ENCODE measurements around the gene HYAL3. TPM values are rescaled to one million over a fixed set of nuclear protein-coding genes. Genes with fewer than 3 reads are reported as not detected.

The HYAL3 gene
- total RNA-seq, 2 experiments from 2014 or later, result 6.0 to 6.8 TPM

DNA sequence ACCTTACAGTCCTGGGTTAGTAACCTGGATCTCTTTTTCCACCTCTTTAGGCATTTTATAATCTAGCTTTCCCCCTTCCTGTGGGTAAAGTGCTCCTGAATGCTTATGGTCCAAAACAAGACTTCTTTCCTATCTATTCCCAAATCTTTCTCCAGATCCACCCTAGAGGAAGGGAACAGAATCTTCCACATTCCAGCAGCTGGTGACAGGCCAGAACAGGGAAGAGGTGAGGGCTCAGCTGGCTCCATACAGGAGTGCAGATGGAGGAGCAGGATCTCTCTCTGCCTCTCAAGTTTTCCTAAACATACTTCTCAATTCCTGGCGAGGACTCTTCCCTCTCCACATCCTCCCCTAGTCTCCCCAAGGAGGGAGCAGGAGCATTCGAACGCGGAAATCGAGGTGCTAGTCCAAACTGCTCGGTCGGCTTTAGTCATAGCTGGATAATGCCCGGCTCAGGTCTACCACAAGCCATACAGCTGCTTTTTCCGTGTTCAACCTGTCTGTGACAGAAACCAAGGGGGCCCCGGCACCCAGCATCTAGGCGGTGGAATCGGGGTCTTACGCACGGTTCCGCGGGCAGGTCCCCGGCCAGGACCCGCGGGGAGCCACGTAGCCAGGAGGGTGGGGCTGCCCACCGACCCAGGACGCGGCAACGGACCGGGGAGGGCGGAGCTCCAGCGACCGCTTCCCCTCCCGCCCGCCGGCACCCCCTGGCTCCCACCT, 37.4 kb upstream of the HYAL3 start:
- DNase-seq, result no peak
- H3K9me3 Mint-ChIP-seq, result no peaks in the 10 kb centered on the region
- peak overlapping the region; percentile 97 for H3K4me3 Mint-ChIP-seq
- H3K4me1 Mint-ChIP-seq, result peaks cover 49% of the 10 kb centered on the region
- no peaks in the 10 kb centered on the region for H3K27me3 Mint-ChIP-seq
- peaks cover 66% of the 10 kb centered on the region for H3K36me3 Mint-ChIP-seq
- H3K27ac Mint-ChIP-seq, result peak overlapping the region; percentile 98

DNA sequence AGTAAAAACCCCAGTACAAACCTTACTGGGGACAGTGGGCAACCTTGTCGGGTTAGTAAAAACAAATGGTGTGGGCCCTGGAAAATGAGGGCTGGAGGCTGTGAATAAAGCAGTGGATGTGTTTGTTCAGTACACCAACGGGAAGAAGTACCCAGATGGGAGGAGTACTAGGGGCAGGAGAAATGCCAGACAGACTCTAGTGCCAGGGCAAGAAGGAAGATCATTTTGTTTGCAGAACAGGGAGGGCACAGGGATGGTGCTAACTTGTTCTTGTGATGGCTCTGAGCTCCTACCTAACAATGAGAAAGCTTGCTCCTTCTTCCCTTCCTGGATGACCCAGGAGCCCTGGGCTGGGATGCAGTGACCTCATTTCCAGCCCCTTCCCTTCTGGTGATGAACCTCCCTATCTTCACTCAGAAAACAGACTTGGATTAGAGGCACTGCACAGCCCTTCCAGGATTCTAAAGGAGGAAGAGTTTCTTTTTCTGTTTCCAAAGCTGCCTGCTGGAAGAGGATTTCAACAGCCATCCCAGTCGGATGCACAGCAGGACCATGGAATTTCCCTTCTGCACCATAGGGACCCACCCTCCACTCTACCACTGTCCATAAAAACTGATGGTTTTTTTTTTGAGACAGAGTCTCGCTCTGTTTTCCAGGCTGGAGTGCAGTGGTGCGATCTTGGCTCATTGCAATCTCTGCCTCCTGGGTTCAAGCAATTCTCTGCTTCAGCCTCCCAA, 35.3 kb upstream of the HYAL3 start:
- Mint-ChIP-seq H3K4me3 (peak overlapping the region; percentile 97), H3K36me3 (peaks cover 59% of the 10 kb centered on the region)

DNA sequence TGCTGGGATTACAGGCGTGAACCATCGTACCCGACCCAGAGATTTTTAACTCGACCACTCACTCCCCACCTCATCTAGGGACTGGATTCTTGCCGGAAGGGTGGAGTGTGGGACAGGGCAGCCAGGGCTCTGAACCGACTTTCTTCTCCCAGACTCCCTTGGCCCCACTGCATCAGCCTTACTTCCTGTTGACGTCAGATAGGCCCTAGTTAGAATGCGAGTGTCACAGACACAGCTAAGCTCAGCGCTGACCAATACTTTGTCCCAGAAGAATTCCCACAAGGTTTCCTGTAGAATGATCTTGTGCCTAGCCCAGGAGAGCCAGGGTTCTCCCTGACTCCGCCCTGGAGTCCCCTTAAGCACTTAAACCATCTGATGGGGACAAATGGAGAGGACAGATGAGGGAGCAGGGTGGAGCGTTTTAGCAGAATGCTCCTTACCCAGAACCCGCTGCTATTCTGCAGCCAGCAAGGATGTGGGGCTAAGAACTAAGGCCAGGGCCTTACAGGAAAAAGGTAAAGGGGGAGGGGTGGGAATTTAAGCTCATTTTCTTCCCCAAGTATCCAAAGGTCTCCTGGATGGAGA, 34.6 kb upstream of the HYAL3 start:
- Mint-ChIP-seq H3K36me3 (peaks cover 52% of the 10 kb centered on the region), H3K4me1 (peaks cover 42% of the 10 kb centered on the region), H3K27me3 (no peaks in the 10 kb centered on the region), H3K4me3 (peak overlapping the region; percentile 97), H3K9me3 (no peaks in the 10 kb centered on the region), H3K27ac (peak overlapping the region; percentile 88)
- DNase-seq, result no peak

More for the DNA sequence above, 35.3 kb upstream of the HYAL3 start:
- no peaks in the 10 kb centered on the region for H3K9me3 Mint-ChIP-seq
- peak overlapping the region; percentile 88 for H3K27ac Mint-ChIP-seq
- no peak for DNase-seq
- H3K4me1 Mint-ChIP-seq, result peaks cover 41% of the 10 kb centered on the region
- no peaks in the 10 kb centered on the region for H3K27me3 Mint-ChIP-seq

DNA sequence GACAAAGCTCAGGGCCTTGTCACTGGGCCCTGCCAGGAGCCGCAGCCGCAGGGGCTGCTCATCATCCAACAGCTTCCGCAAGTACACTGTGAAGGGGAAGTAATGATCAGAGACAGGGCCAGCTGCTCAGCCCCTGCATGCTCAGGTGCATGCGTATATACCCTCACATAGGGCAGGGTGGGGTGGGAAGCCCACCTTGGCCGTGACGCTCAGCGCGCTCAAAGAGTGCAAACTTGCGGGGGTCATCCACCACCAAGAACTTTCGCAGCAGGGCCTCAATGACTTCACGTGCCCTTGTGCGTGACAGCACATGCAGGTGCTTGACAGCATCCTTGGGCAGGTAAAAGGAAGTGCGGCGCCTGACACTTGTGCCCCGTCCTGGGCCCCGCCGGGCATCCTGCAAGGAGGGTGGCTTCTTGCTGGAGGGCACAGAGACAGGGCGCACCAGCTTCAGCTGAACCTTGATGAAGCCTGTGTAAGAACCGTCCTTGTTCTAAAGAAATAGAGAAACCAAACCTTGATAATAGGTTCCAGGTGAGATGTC, 32.2 kb upstream of the HYAL3 start:
- DNase-seq, result no peak
- peak overlapping the region; percentile 34 for H3K27ac Mint-ChIP-seq
- H3K4me1 Mint-ChIP-seq, result peaks cover 42% of the 10 kb centered on the region
- peaks cover 35% of the 10 kb centered on the region for H3K36me3 Mint-ChIP-seq
- no peaks in the 10 kb centered on the region for H3K27me3 Mint-ChIP-seq
- H3K9me3 Mint-ChIP-seq, result no peaks in the 10 kb centered on the region
- no peak overlapping the region for H3K4me3 Mint-ChIP-seq

DNA sequence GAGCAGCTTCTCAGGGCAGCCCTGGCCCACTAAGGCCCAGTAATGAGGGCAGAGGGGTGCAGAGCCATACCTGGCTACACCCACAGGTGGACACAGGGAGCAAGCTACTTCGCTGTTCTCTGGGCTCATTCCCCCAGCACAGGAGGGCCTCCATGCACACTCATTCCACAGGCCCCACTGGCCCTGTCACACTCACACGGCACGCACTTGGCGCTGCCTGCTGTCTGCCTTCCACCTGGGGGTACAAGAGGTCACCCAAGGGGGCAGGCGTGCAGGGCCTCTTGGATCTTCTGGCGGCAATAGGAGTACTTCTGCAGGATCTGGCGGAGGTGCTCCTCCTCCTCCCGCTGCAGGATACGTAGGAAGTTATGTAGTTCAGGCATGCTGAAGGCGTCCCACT, 31.1 kb upstream of the HYAL3 start:
- DNase-seq, result no peak
- no peaks in the 10 kb centered on the region for H3K27me3 Mint-ChIP-seq
- H3K9me3 Mint-ChIP-seq, result no peaks in the 10 kb centered on the region
- H3K27ac Mint-ChIP-seq, result no peak overlapping the region
- peaks cover 38% of the 10 kb centered on the region for H3K4me1 Mint-ChIP-seq
- H3K36me3 Mint-ChIP-seq, result peaks cover 26% of the 10 kb centered on the region
- H3K4me3 Mint-ChIP-seq, result no peak overlapping the region

DNA sequence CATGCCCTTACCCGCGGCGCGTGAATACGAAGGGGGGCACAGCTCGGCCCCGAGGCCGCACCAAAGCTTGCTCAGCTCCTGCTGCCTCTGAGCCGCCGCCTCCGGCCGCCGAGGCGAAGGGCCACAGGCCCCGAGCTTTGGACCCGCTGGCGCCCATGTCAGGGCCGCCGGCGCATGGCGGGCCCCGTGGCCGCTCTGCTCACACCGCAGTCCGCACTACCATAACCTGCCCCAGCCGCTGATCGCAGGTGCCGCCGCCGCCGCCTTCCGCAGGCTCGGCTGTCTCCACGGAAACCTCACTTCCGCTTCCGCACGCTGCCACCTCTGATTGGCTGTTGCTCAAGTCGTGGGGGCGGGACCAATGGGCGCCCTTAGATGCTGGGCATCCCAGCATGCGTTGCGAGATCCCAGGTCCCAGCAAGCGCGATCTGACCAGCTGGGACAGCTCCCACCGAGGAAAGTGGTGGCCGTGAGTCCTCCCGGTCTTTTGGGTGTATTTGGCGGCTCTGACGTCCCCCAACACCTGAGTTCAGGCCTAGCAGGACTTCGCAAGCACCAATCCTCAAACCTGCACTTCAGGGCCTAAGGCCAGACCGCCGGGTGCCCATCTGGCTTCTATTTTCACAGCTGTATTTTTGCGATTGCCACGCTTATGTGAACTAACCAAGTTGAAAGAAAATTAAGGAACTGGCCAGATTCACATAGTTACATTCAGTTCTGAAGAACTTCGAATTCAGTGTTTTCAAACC, 28.9 kb upstream of the HYAL3 start, which contains the start of gene TUSC2:
Gene TUSC2, minus strand, starts transcription at position 281 of the 749 bp plus-strand sequence. Its CDS starts 124 bp downstream, at position 157.
- H3K27me3 Mint-ChIP-seq, result no peaks in the 10 kb centered on the region
- peak within 1 kb of the TSS; percentile 87 for H3K4me3 Mint-ChIP-seq
- DNase-seq, result peak; percentile 95
- peaks cover 34% of the 10 kb centered on the region for H3K4me1 Mint-ChIP-seq
- peaks cover 9% of the 10 kb centered on the region for H3K36me3 Mint-ChIP-seq
- peak within 1 kb of the TSS; percentile 82 for H3K27ac Mint-ChIP-seq
- H3K9me3 Mint-ChIP-seq, result no peaks in the 10 kb centered on the region

DNA sequence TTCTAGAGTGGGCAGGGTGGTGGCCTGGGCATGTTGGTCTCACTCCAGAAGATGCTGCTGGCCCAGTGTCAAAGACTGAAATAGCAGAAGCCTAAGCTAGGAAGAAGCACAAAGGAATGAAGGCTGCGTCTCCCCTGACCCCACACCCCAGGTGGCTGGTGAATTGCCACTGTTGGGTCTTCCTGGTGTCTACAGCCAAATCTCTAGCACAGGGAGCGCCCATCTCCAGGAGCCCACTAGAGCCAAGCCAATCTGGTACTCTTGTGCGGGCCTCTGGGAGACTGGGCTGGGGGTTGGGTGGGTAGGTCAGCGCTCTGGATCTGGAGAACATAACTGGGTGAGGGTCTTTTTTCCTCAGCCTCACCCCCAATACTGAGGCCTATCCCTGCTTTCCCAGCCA, 27.9 kb upstream of the HYAL3 start:
- Mint-ChIP-seq H3K27ac (peak overlapping the region; percentile 67), H3K27me3 (no peaks in the 10 kb centered on the region), H3K4me3 (peak overlapping the region; percentile 87), H3K36me3 (peaks cover 4% of the 10 kb centered on the region), H3K9me3 (no peaks in the 10 kb centered on the region), H3K4me1 (peaks cover 32% of the 10 kb centered on the region)
- no peak for DNase-seq

DNA sequence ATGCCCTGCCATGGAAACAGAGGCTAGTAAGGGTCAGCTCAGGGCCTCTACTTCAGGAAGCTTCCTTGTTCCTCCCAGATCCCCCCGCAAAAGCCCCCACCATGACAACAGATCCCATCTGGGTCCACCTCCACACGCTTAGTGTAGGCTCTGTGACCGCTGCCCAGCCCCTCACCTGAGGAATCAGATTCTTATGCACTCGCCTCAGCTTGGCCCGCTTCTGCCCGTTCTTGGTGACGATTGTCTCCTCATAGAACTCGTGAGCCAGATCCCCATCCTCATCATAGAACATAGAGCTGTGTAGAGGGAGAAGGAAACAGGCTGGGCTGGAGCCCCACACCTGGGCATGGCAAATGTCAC, 27.0 kb upstream of the HYAL3 start:
- Mint-ChIP-seq H3K4me3 (no peak overlapping the region), H3K27ac (no peak overlapping the region), H3K27me3 (no peaks in the 10 kb centered on the region), H3K4me1 (peaks cover 32% of the 10 kb centered on the region), H3K9me3 (no peaks in the 10 kb centered on the region), H3K36me3 (peaks cover 2% of the 10 kb centered on the region)
- no peak for DNase-seq

DNA sequence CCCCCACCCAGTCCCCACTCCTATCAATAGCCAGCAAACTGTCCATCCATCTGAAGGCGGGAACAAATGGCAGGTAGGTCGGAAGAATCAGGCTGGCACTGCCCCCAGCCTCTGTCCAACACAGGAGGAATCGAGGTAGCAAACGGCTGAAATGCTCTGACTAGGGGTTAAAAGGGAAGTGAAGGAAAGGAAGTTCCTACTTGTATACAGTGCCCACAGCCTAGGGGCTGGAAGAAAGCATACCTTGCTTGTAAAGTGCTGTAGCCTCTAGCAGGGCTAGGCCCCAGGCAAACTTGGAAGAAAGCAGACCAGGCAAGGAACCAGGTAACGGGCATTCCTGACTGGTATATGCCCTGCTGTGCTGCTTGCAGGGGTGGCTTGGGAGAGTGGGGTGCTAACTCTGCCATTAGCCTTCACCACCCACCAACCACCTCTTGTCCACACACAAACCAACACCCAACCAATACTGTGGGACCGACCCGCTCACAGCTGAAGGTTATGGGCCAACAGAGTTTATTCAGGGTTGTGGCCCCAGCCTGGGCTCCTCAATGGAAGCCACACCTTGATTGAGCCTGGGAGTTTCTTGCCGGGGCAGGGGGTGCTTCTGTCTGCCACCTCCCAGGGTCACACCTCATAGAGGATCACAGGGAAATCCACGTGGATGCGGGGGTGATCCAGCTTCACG, 26.4 kb upstream of the HYAL3 start:
- DNase-seq, result no peak
- no peak overlapping the region for H3K27ac Mint-ChIP-seq
- peaks cover 2% of the 10 kb centered on the region for H3K36me3 Mint-ChIP-seq
- peaks cover 32% of the 10 kb centered on the region for H3K4me1 Mint-ChIP-seq
- no peaks in the 10 kb centered on the region for H3K9me3 Mint-ChIP-seq
- H3K27me3 Mint-ChIP-seq, result no peaks in the 10 kb centered on the region
- no peak overlapping the region for H3K4me3 Mint-ChIP-seq

DNA sequence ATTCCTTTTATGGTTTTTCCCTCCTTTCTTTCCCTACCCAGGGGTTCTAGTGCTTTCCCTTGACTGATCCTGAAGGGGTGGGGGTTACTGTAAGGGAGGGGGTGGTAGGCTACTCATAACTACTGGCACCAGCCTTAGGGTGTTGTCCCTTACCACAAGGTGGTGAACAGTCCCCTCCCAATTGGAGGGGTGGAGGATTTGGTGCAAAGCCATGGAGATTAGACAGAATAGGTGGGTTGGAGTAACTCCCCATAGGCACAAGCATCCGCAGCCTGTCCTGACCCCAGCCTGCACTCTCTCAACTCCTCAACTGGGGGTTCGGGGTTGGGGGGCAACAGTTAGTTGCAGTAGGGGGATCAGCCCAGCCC, 25.9 kb upstream of the HYAL3 start:
- Mint-ChIP-seq H3K27me3 (no peaks in the 10 kb centered on the region), H3K4me3 (no peak overlapping the region), H3K4me1 (peaks cover 34% of the 10 kb centered on the region), H3K36me3 (peaks cover 2% of the 10 kb centered on the region), H3K9me3 (no peaks in the 10 kb centered on the region), H3K27ac (no peak overlapping the region)
- DNase-seq, result no peak

DNA sequence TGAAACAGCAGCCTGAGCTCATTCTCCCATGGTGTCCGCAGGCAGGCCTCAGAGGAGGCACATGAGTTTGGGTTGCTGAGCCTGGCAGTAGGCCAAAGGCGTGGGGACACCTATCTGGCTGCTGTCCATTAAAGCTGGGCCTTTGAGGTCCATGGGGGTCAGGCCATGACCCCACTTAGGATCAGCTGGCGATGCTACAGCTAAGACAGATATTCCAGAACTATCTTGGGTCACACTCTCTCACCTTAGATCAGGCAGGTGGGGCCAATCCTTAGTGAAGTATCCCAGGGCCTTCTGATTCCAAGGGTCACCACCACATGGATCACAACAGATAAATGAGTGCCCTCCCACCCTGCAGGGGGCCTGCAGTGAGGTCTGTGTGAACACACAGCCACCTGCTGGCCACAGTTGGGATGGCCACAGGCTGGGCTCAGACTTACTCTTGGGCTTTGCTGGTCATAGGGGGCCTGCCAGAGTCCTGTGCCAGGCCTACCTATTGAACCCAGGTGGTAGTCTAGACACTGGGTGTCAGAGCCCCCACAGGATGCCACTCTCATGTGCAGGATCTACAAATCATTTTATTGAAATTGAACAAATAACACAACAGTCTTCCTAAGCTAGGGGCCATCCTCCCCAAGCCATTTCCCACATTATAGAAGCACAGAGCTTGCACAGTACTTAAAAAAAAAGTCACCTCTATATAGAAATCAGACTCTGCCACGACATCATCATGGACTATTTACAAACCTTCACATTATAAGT, 25.3 kb upstream of the HYAL3 start:
- Mint-ChIP-seq H3K27me3 (no peaks in the 10 kb centered on the region), H3K4me1 (peaks cover 37% of the 10 kb centered on the region), H3K27ac (no peak overlapping the region), H3K9me3 (no peaks in the 10 kb centered on the region), H3K36me3 (peaks cover 4% of the 10 kb centered on the region), H3K4me3 (no peak overlapping the region)
- DNase-seq, result peak; percentile 72

DNA sequence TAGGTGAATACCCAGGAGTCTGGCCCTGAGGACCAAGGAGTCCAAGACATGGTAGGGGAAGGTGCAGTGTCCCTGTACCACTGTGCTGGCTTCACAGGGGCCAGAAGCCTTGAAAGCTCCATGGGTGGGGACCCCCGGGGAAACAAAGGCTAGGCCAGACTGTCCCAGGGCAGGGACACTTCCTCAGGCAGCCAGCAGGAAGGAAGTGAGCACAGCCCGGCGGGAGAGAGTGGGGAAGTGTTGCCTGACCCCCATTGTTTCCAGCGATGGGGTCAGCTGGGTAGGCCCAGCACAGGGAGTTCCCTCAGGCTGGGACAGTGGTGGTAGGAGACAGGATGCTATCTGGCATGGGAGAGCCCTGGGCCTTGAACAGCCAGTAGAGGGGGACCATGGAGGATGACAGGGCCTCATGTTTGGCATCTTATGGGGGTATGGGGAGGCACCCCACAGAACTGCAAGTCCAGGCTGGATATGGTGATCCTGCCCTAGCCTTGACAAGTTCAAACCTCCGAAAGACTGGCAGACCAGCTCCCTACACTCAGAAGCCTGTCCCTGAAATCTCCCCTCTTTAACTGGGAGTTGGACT, 24.5 kb upstream of the HYAL3 start:
- no peaks in the 10 kb centered on the region for H3K9me3 Mint-ChIP-seq
- no peak for DNase-seq
- H3K36me3 Mint-ChIP-seq, result peaks cover 4% of the 10 kb centered on the region
- no peak overlapping the region for H3K27ac Mint-ChIP-seq
- H3K27me3 Mint-ChIP-seq, result no peaks in the 10 kb centered on the region
- peaks cover 40% of the 10 kb centered on the region for H3K4me1 Mint-ChIP-seq
- H3K4me3 Mint-ChIP-seq, result no peak overlapping the region

DNA sequence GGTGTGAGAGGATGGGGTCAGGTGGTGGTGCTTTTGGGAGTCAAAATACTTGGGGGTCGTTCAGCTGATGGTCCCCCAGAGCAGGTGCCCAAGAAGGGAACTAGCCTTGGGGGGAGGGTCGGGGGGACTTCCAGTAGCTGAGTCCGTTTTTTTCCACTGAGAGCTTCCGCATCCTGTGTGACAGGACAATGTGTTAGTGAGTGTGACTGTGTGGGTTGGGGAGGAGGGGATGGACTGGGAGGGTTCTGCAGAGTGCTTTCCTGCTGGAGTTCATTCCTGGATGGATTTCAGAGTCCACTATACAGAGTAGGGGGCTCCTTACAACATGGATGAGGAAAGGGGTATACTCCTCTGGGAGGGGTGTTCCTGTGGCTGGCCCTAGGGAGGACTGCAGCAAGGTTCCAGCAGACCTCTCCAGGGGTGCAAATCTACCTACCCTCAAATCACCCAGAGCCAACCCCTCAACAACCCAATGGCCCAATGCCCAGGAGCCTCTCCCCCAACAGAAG, 23.9 kb upstream of the HYAL3 start:
- Mint-ChIP-seq H3K36me3 (peaks cover 4% of the 10 kb centered on the region), H3K4me3 (peak overlapping the region; percentile 22), H3K27ac (no peak overlapping the region), H3K4me1 (peaks cover 40% of the 10 kb centered on the region), H3K9me3 (no peaks in the 10 kb centered on the region), H3K27me3 (no peaks in the 10 kb centered on the region)
- no peak for DNase-seq
